Keratinocyte (primary cell): ENCODE data around the gene CHRDL2. TPM values are rescaled to one million over a fixed set of nuclear protein-coding genes. Genes with fewer than 3 reads are reported as not detected.

Experiments
- DNase-seq: peaks from one replicate; pipeline ENCODE4 v3.0.0-alpha.2; 2011; ENCODE audit warnings: low read depth, missing footprints, low spot score
- FAIRE-seq: peaks from 2 replicates; lab custom pipeline; 2011; peaks lifted over from hg19 to GRCh38; lab: Jason Lieb, UNC
- H2AFZ ChIP-seq: 2 replicates; pipeline ENCODE4 v1.6.0; 2012; ENCODE audit warnings: low read length, control low read depth, inconsistent platforms; ENCODE audit not compliant: control insufficient read depth
- H3K27ac ChIP-seq: 2 replicates; pipeline ENCODE4 v1.5.1; 2011; ENCODE audit warnings: low read length; ENCODE audit not compliant: control insufficient read depth, insufficient read depth
- H3K27me3 ChIP-seq: 3 replicates; pipeline ENCODE4 v1.6.0; 2011; ENCODE audit warnings: low read length; ENCODE audit not compliant: control insufficient read depth, insufficient read depth; ENCODE audit errors: extremely low read depth
- H3K36me3 ChIP-seq, 2 experiments: 2 replicates in 1 of 2; 3 replicates in 1 of 2; pipeline ENCODE4 v1.5.1; 2011; ENCODE audit warnings: low read length in 2 of 2, mild to moderate bottlenecking in 1 of 2; ENCODE audit not compliant: control insufficient read depth in 2 of 2, insufficient read depth in 2 of 2; ENCODE audit errors: extremely low read depth in 1 of 2
- H3K4me1 ChIP-seq: 3 replicates; pipeline ENCODE4 v1.5.1; 2011; ENCODE audit warnings: low read length; ENCODE audit not compliant: control insufficient read depth, insufficient read depth; ENCODE audit errors: extremely low read depth
- H3K4me2 ChIP-seq: 3 replicates; pipeline ENCODE4 v1.6.0; 2011; ENCODE audit warnings: low read depth, low read length; ENCODE audit not compliant: control insufficient read depth, insufficient read depth; ENCODE audit errors: extremely low read depth
- H3K4me3 ChIP-seq, 3 experiments: fragments of 200-600 bp in 1 of 3; sonication (generic) in 1 of 3; 2 replicates in 2 of 3; 3 replicates in 1 of 3; pipeline ENCODE4 v1.5.1; 2011 to 2016; ENCODE audit warnings: low read length in 3 of 3, mild to moderate bottlenecking in 3 of 3, control low read depth in 2 of 3, inconsistent platforms in 1 of 3, low read depth in 1 of 3, mixed read lengths in 1 of 3, mixed run types in 1 of 3, moderate library complexity in 1 of 3; ENCODE audit not compliant: control insufficient read depth in 2 of 3, insufficient read depth in 2 of 3; ENCODE audit errors: extremely low read depth in 1 of 3
- H3K79me2 ChIP-seq: 2 replicates; pipeline ENCODE4 v1.6.0; 2012; ENCODE audit warnings: low read length; ENCODE audit not compliant: control insufficient read depth, insufficient read depth
- H3K9ac ChIP-seq: 3 replicates; pipeline ENCODE4 v1.6.0; 2011; ENCODE audit warnings: low read length; ENCODE audit not compliant: control insufficient read depth, insufficient read depth; ENCODE audit errors: extremely low read depth
- H3K9me1 ChIP-seq: 3 replicates; pipeline ENCODE4 v1.6.0; 2011; ENCODE audit warnings: low read length; ENCODE audit not compliant: control insufficient read depth, insufficient read depth; ENCODE audit errors: extremely low read depth
- H3K9me3 ChIP-seq: 2 replicates; pipeline ENCODE4 v1.5.1; 2012; ENCODE audit warnings: low read depth, low read length; ENCODE audit not compliant: control insufficient read depth
- H4K20me1 ChIP-seq: 3 replicates; pipeline ENCODE4 v1.6.0; 2011; ENCODE audit warnings: low read length; ENCODE audit not compliant: control insufficient read depth, insufficient read depth; ENCODE audit errors: extremely low read depth
- CTCF ChIP-seq, 3 experiments: IDR thresholded peaks in 1 of 3; conservative IDR thresholded peaks in 1 of 3; optimal IDR thresholded peaks in 1 of 3; 2 replicates in 2 of 3; 3 replicates in 1 of 3; pipeline versions ENCODE3 to v1.5.1; 2011; ENCODE audit warnings: low read length in 3 of 3, mild to moderate bottlenecking in 3 of 3, moderate library complexity in 2 of 3, control low read depth in 1 of 3, inconsistent platforms in 1 of 3; ENCODE audit not compliant: insufficient read depth in 2 of 3; ENCODE audit errors: extremely low read depth in 1 of 3
- EZH2 ChIP-seq: IDR thresholded peaks from one replicate; pipeline ENCODE4 v1.6.1; 2012; ENCODE audit warnings: inconsistent platforms, mild to moderate bottlenecking, low read length, moderate library complexity
- dilution Hi-C: fragments of 300-500 bp; cut with MboI; formaldehyde crosslinking; loops from one replicate; pipeline ENCODE4 v1.7.0; 2020; ENCODE audit warnings: low sequenced_read_pairs; ENCODE audit not compliant: extremely low pct_ligation_motif_present
- polyA plus RNA-seq, 5 experiments: library from polyadenylated mRNA; depleted of rRNA in 3 of 5; stranded (reverse) in 3 of 5; stranded (forward) in 1 of 5; unstranded in 1 of 5; fragments of >200 nt; gene quantifications; 1 replicate in 1 of 5; 2 replicates in 3 of 5; 3 replicates in 1 of 5; pipeline versions ENCODE4 v1.2.1 to v1.2.3, GENCODE V29; 2011 to 2012; ENCODE audit warnings: missing spikeins in 2 of 5, low read depth in 1 of 5, low replicate concordance in 1 of 5

The CHRDL2 gene
- polyA plus RNA-seq, 1 donor (not counting 4 experiments of a cell fraction or from before 2014, with no cell fraction given), result not detected

GRCh38 chr11:74707602-74708510 lies 23.4 kb downstream of the CHRDL2 start:
- no peaks in the 10 kb centered on the region for H4K20me1 ChIP-seq
- no peaks in the 10 kb centered on the region for H3K9me1 ChIP-seq
- DNase-seq (no peak), FAIRE-seq (no peak)
- no peaks in the 10 kb centered on the region for H3K36me3 ChIP-seq
- peaks cover 6% of the 10 kb centered on the region for H3K27me3 ChIP-seq
- H3K4me1 ChIP-seq, result no peaks in the 10 kb centered on the region
- no peak overlapping the region for H3K27ac ChIP-seq
- TF ChIP-seq CTCF (optimal IDR thresholded peaks at IDR 0.05 in 1 of 3, IDR thresholded peaks at IDR 0.05 in 1 of 3, conservative IDR thresholded peaks at IDR 0.05 in 1 of 3; ENCODE audit: extremely low read depth in 1 of 3, insufficient read depth in 2 of 3, low read length in 3 of 3), result no peak
- no peaks in the 10 kb centered on the region for H3K79me2 ChIP-seq
- dilution Hi-C loops, result no loop called here
- H3K4me3 ChIP-seq, result no peak overlapping the region
- H2AFZ ChIP-seq, result no peak overlapping the region
- no peak overlapping the region for H3K4me2 ChIP-seq
- H3K9me3 ChIP-seq, result no peaks in the 10 kb centered on the region
- no peak overlapping the region for H3K9ac ChIP-seq

- no peak overlapping the region for H3K4me2 ChIP-seq
- H3K27ac ChIP-seq, result no peak overlapping the region
- H3K79me2 ChIP-seq, result no peaks in the 10 kb centered on the region
- dilution Hi-C loops, result no loop called here
- DNase-seq, result no peak
- H3K27me3 ChIP-seq, result no peaks in the 10 kb centered on the region
- no peak for TF ChIP-seq EZH2
- no peak for TF ChIP-seq CTCF (optimal IDR thresholded peaks at IDR 0.05 in 1 of 3, IDR thresholded peaks at IDR 0.05 in 1 of 3, conservative IDR thresholded peaks at IDR 0.05 in 1 of 3; ENCODE audit: extremely low read depth in 1 of 3, insufficient read depth in 2 of 3, low read length in 3 of 3)
- no peaks in the 10 kb centered on the region for H3K9me3 ChIP-seq
- H4K20me1 ChIP-seq, result no peaks in the 10 kb centered on the region
- no peaks in the 10 kb centered on the region for H3K4me1 ChIP-seq
- H3K36me3 ChIP-seq, result no peaks in the 10 kb centered on the region
- no peak overlapping the region for H2AFZ ChIP-seq
- H3K9ac ChIP-seq, result no peak overlapping the region
- no peak for FAIRE-seq
- H3K9me1 ChIP-seq, result no peaks in the 10 kb centered on the region
- no peak overlapping the region for H3K4me3 ChIP-seq
Measured at GRCh38 chr11:74707182-74707581, 24.0 kb downstream of the CHRDL2 start.
